ENCODE results near the gene SHISAL2A. TPM values are rescaled to one million over a fixed set of nuclear protein-coding genes. Genes with fewer than 3 reads are reported as not detected.

SHISAL2A gene
- total RNA-seq, 2 experiments from 2014 or later: 25.9 to 28.4 TPM

- H3K27ac ChIP-seq (ENCODE audit: low read depth in 1 of 2, low read length in 2 of 2): no peak overlapping the region
- peaks cover 9% of the 10 kb centered on the region for H3K36me3 Mint-ChIP-seq (ENCODE audit: low read depth)
- peaks cover 18% of the 10 kb centered on the region for H3K4me1 Mint-ChIP-seq (ENCODE audit: low read depth)
- H3K27ac Mint-ChIP-seq: no peak overlapping the region
- no peak for DNase-seq
- no peak overlapping the region for H3K4me3 Mint-ChIP-seq
- H3K9me3 ChIP-seq (ENCODE audit: control insufficient read depth in 1 of 2, insufficient read depth in 1 of 2, low read length in 2 of 2): no peaks in the 10 kb centered on the region
- ATAC-seq (ENCODE audit: poor library complexity): no peak
- intact Hi-C loops (cut with DNase I, micrococcal nuclease): loop anchor here in 1 of 2 experiments (10.0 kb wide), 1 partner anchor 186 kb away; no protein-coding TSS in a partner anchor
- no peak for TF ChIP-seq CTCF (IDR thresholded peaks at IDR 0.05)
- no peak overlapping the region for H3K4me3 ChIP-seq (ENCODE audit: low read length)
- H3K36me3 ChIP-seq (ENCODE audit: insufficient read depth, low read length): no peaks in the 10 kb centered on the region
- no peaks in the 10 kb centered on the region for H3K27me3 ChIP-seq (ENCODE audit: control insufficient read depth in 1 of 2, insufficient read depth in 2 of 2, low read length in 2 of 2)
- CTCF ChIA-PET: no interaction called here
- POLR2A ChIA-PET: no interaction called here
- H3K27me3 Mint-ChIP-seq: no peaks in the 10 kb centered on the region
- no peaks in the 10 kb centered on the region for H3K9me3 Mint-ChIP-seq
- H3K4me1 ChIP-seq (ENCODE audit: insufficient read depth, low read length): peaks cover 28% of the 10 kb centered on the region
Observed at GRCh38 chr1:52598729-52599128, 34.2 kb upstream of the SHISAL2A start.

- no peak overlapping the region for H3K4me3 Mint-ChIP-seq
Observed at GRCh38 chr1:52599236-52599635, 33.7 kb upstream of the SHISAL2A start.

GRCh38 chr1:52600533-52601179 is 32.3 kb upstream of the SHISAL2A start:
- no peaks in the 10 kb centered on the region for H3K9me3 ChIP-seq (ENCODE audit: control insufficient read depth in 1 of 2, insufficient read depth in 1 of 2, low read length in 2 of 2)
- no peaks in the 10 kb centered on the region for H3K27me3 Mint-ChIP-seq
- no peak overlapping the region for H3K4me3 ChIP-seq (ENCODE audit: low read length)
- peak overlapping the region; percentile 96 for H3K27ac Mint-ChIP-seq
- no peak for ATAC-seq (ENCODE audit: poor library complexity)
- DNase-seq: no peak
- H3K36me3 Mint-ChIP-seq (ENCODE audit: low read depth): peaks cover 27% of the 10 kb centered on the region
- peak overlapping the region; percentile 90 for H3K4me3 Mint-ChIP-seq
- ChIA-PET POLR2A (interaction anchor here (1.0 to 2.0 kb wide), 9 partner anchors 13 to 49 kb away, joined by 3 to 19 read pairs (median 4); partner anchors contain the start of genes SHISAL2A and TUT4), CTCF (interaction anchor here (1.2 kb wide), 1 partner anchor 18 kb away, joined by 5 read pairs; no protein-coding TSS in a partner anchor)
- peaks cover 37% of the 10 kb centered on the region for H3K4me1 Mint-ChIP-seq (ENCODE audit: low read depth)
- peaks cover 46% of the 10 kb centered on the region for H3K4me1 ChIP-seq (ENCODE audit: insufficient read depth, low read length)
- H3K27me3 ChIP-seq (ENCODE audit: control insufficient read depth in 1 of 2, insufficient read depth in 2 of 2, low read length in 2 of 2): no peaks in the 10 kb centered on the region
- intact Hi-C loops (cut with DNase I, micrococcal nuclease): loop anchor here (2.0 to 10.0 kb wide), 3 partner anchors 44 to 87 kb away; no protein-coding TSS in a partner anchor
- H3K27ac ChIP-seq (ENCODE audit: low read depth in 1 of 2, low read length in 2 of 2): no peak overlapping the region
- no peaks in the 10 kb centered on the region for H3K9me3 Mint-ChIP-seq
- TF ChIP-seq CTCF (IDR thresholded peaks at IDR 0.05): no peak
- H3K36me3 ChIP-seq (ENCODE audit: insufficient read depth, low read length): peaks cover 3% of the 10 kb centered on the region

More at GRCh38 chr1:52599236-52599635, 33.7 kb upstream of the SHISAL2A start:
- no peaks in the 10 kb centered on the region for H3K27me3 Mint-ChIP-seq
- H3K4me3 ChIP-seq (ENCODE audit: low read length): no peak overlapping the region
- H3K36me3 ChIP-seq (ENCODE audit: insufficient read depth, low read length): no peaks in the 10 kb centered on the region
- H3K36me3 Mint-ChIP-seq (ENCODE audit: low read depth): peaks cover 14% of the 10 kb centered on the region
- peaks cover 23% of the 10 kb centered on the region for H3K4me1 Mint-ChIP-seq (ENCODE audit: low read depth)
- H3K4me1 ChIP-seq (ENCODE audit: insufficient read depth, low read length): peaks cover 33% of the 10 kb centered on the region
- intact Hi-C loops (cut with DNase I, micrococcal nuclease): loop anchor here in 1 of 2 experiments (10.0 kb wide), 1 partner anchor 186 kb away; no protein-coding TSS in a partner anchor
- CTCF ChIA-PET: no interaction called here
- ATAC-seq (ENCODE audit: poor library complexity) (no peak), DNase-seq (no peak)
- H3K27ac Mint-ChIP-seq: no peak overlapping the region
- no peaks in the 10 kb centered on the region for H3K27me3 ChIP-seq (ENCODE audit: control insufficient read depth in 1 of 2, insufficient read depth in 2 of 2, low read length in 2 of 2)
- no peak for TF ChIP-seq CTCF (IDR thresholded peaks at IDR 0.05)
- POLR2A ChIA-PET: interaction anchor here (1.2 kb wide), 1 partner anchor 39 kb away, joined by 3 read pairs; no protein-coding TSS in a partner anchor
- no peaks in the 10 kb centered on the region for H3K9me3 ChIP-seq (ENCODE audit: control insufficient read depth in 1 of 2, insufficient read depth in 1 of 2, low read length in 2 of 2)
- H3K9me3 Mint-ChIP-seq: no peaks in the 10 kb centered on the region
- H3K27ac ChIP-seq (ENCODE audit: low read depth in 1 of 2, low read length in 2 of 2): no peak overlapping the region
